CD4-positive, alpha-beta T cell (primary cell): ENCODE measurements around the gene UBE2D2. TPM values are rescaled to one million over a fixed set of nuclear protein-coding genes. Genes with fewer than 3 reads are reported as not detected.
"Not testable (repeated sequence)": the region's sequence is repeated elsewhere in the genome, so short reads cannot be mapped to it uniquely, and the experiment has no call there.

Experiments
- ATAC-seq: fragments of 200-7000 bp; cut with Tn5 transposase; one replicate; pipeline ENCODE4 v1.10.0; 2022; ENCODE audit warnings: mild to moderate bottlenecking; ENCODE audit not compliant: poor library complexity
- CTCF ChIA-PET: fragments of 350-600 bp; sonication (Branson Sonifier 250); formaldehyde crosslinking; loops from one replicate; lab custom pipeline; 2021; ENCODE audit warnings: antibody characterized with exemption, inconsistent platforms; lab: Charles Lee
- POLR2A ChIA-PET: fragments of 350-600 bp; sonication (Branson Sonifier 250); formaldehyde crosslinking; loops from one replicate; lab custom pipeline; 2021; ENCODE audit warnings: antibody characterized with exemption, inconsistent platforms; lab: Charles Lee
- DNase-seq, 14 experiments: peaks; one replicate each; pipeline ENCODE4 v3.0.0-alpha.2; 2013 to 2020; ENCODE audit warnings: mixed read lengths in 2 of 14
- H3K27ac ChIP-seq, 2 donors: one replicate each; pipeline versions ENCODE4 v1.5.1 to v1.7.0; 2013; ENCODE audit warnings: low read length in 2 of 2, low read depth in 1 of 2, mild to moderate bottlenecking in 1 of 2
- H3K27me3 ChIP-seq, 2 experiments: 1 replicate in 1 of 2; 2 replicates in 1 of 2; pipeline versions ENCODE4 v1.6.1 to v1.7.0; 2013; ENCODE audit warnings: low read length in 2 of 2, control low read depth in 1 of 2, mild to moderate bottlenecking in 1 of 2, moderate library complexity in 1 of 2; ENCODE audit not compliant: insufficient read depth in 2 of 2, control insufficient read depth in 1 of 2
- H3K36me3 ChIP-seq: one replicate; pipeline ENCODE4 v1.6.1; 2013; ENCODE audit warnings: low read length, control low read depth; ENCODE audit not compliant: insufficient read depth
- H3K4me1 ChIP-seq: one replicate; pipeline ENCODE4 v1.6.1; 2013; ENCODE audit warnings: low read length, control low read depth; ENCODE audit not compliant: insufficient read depth
- H3K4me3 ChIP-seq: one replicate; pipeline ENCODE4 v1.5.1; 2013; ENCODE audit warnings: mild to moderate bottlenecking, low read length, moderate library complexity
- H3K9me3 ChIP-seq, 2 experiments: 1 replicate in 1 of 2; 2 replicates in 1 of 2; pipeline versions ENCODE4 v1.6.1 to v1.7.0; 2013; ENCODE audit warnings: low read length in 2 of 2, mild to moderate bottlenecking in 2 of 2, control low read depth in 1 of 2, moderate library complexity in 1 of 2; ENCODE audit not compliant: control insufficient read depth in 1 of 2, insufficient read depth in 1 of 2
- H3K27ac Mint-ChIP-seq: one replicate; pipeline ENCODE4 v1.8.0; 2020; ENCODE audit warnings: mixed read lengths
- H3K27me3 Mint-ChIP-seq: one replicate; pipeline ENCODE4 v1.8.0; 2021; ENCODE audit warnings: mixed read lengths
- H3K36me3 Mint-ChIP-seq: one replicate; pipeline ENCODE4 v1.8.0; 2021; ENCODE audit warnings: low read depth, mixed read lengths
- H3K4me1 Mint-ChIP-seq: one replicate; pipeline ENCODE4 v1.8.0; 2021; ENCODE audit warnings: low read depth, mixed read lengths
- H3K4me3 Mint-ChIP-seq: one replicate; pipeline ENCODE4 v1.8.0; 2020; ENCODE audit warnings: mild to moderate bottlenecking, mixed read lengths
- H3K9me3 Mint-ChIP-seq: one replicate; pipeline ENCODE4 v1.8.0; 2020; ENCODE audit warnings: mixed read lengths
- intact Hi-C, 2 experiments: fragments of 100-400 bp; cut with DNase I in 1 of 2; cut with micrococcal nuclease in 1 of 2; formaldehyde crosslinking; loops; one replicate each; pipeline versions ENCODE4 v1.15.1 to v1.9.0; 2023 to 2025; cut with DNase I, micrococcal nuclease
- total RNA-seq, 174 experiments: library from RNA in 2 of 174; stranded (reverse) in 2 of 174; gene quantifications; one replicate each; pipeline ENCODE4 v1.2.3 and lab custom pipeline; 2021 to 2026
- TF ChIP-seq, protein P1 (sequence below): fragments of 200-600 bp; IDR thresholded peaks from one replicate; pipeline ENCODE4 v1.8.0; 2022; ENCODE audit warnings: antibody characterized with exemption, mild to moderate bottlenecking

UBE2D2 gene
- total RNA-seq, 2 experiments from 2014 or later = 164 to 174 TPM

DNA sequence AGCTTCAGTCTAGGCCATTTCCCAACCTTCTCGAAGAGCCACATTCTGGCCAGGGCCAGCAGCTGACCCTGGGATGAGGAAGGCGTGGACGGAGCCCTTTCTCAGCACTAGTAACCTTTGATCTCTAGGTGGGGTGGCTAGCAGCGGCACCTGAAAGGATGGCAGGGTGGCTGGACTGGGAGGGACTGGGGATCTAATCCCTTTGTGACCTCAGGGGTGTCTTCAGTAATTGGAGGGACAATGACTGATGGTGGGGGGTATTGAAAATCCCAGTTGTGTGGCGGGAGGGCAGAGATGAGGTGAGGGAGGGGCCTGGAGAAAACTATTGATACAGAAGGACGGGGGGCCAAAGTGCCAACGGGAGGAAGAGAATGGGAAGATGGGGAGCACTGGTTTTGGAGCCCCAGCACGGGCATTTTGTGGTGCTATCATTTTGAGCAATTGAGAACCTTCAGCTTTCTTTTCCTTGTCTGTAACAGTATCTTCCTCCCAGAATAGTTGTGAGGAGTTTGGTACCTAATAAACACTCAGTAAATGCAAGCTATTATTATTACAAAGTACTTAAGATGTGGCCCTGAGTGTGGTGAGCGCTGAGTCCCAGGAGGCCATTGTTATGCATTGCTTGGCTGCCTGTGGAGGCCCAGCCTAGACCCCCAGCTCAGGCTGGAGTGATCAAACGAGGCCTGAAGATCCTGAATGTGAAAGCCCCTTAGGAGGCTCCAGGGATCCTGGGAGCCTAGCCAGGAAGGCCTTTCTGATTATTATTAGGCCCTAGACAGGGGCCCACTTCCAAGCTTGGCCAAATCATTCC is 37.3 kb upstream of the UBE2D2 start:
- no peak overlapping the region for H3K27ac Mint-ChIP-seq
- peaks cover 2% of the 10 kb centered on the region for H3K4me1 Mint-ChIP-seq
- H3K4me3 Mint-ChIP-seq = no peak overlapping the region
- H3K9me3 Mint-ChIP-seq = no peaks in the 10 kb centered on the region
- no peaks in the 10 kb centered on the region for H3K4me1 ChIP-seq
- no peak overlapping the region for H3K27ac ChIP-seq
- no peaks in the 10 kb centered on the region for H3K27me3 ChIP-seq
- H3K9me3 ChIP-seq = no peaks in the 10 kb centered on the region
- no peaks in the 10 kb centered on the region for H3K27me3 Mint-ChIP-seq
- ATAC-seq = no peak
- no peaks in the 10 kb centered on the region for H3K36me3 ChIP-seq
- no peak for DNase-seq
- H3K36me3 Mint-ChIP-seq = no peaks in the 10 kb centered on the region
- ChIA-PET POLR2A (no interaction called here), CTCF (interaction anchor here (0.7 to 2.0 kb wide), 3 partner anchors 20 to 102 kb away, joined by 3 to 6 read pairs (median 3); no protein-coding TSS in a partner anchor)
- intact Hi-C loops = loop anchor here in 1 of 2 experiments (2.0 kb wide), 1 partner anchor 27 kb away; no protein-coding TSS in a partner anchor
- TF ChIP-seq, protein P1, sequence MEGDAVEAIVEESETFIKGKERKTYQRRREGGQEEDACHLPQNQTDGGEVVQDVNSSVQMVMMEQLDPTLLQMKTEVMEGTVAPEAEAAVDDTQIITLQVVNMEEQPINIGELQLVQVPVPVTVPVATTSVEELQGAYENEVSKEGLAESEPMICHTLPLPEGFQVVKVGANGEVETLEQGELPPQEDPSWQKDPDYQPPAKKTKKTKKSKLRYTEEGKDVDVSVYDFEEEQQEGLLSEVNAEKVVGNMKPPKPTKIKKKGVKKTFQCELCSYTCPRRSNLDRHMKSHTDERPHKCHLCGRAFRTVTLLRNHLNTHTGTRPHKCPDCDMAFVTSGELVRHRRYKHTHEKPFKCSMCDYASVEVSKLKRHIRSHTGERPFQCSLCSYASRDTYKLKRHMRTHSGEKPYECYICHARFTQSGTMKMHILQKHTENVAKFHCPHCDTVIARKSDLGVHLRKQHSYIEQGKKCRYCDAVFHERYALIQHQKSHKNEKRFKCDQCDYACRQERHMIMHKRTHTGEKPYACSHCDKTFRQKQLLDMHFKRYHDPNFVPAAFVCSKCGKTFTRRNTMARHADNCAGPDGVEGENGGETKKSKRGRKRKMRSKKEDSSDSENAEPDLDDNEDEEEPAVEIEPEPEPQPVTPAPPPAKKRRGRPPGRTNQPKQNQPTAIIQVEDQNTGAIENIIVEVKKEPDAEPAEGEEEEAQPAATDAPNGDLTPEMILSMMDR = no peak
- no peak overlapping the region for H3K4me3 ChIP-seq

DNA sequence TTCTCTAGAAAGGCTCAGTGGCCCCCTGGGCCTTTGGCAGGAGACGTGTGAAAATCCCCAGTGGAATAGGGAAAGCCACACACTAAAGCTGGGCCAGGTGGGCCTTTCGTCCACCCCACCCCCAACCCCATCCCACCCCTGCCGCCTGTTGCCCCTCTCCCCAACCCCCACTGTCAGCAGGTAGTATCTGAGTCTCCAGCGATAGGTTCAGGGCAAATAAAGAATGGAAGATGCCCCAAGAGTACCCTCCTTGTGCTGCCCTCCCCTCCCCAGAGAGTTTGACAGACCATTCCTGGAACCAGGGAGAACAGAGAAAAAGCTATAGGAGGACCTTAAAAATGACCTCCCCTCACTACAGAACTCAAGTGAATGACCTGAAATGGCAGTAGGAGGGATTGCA is 36.7 kb upstream of the UBE2D2 start:
- H3K27ac Mint-ChIP-seq = no peak overlapping the region
- ATAC-seq (no peak), DNase-seq (no peak)
- Histone ChIP-seq H3K27ac (no peak overlapping the region), H3K27me3 (no peaks in the 10 kb centered on the region), H3K4me1 (no peaks in the 10 kb centered on the region), H3K4me3 (no peak overlapping the region), H3K9me3 (no peaks in the 10 kb centered on the region), H3K36me3 (no peaks in the 10 kb centered on the region)
- POLR2A ChIA-PET = no interaction called here
- H3K27me3 Mint-ChIP-seq = no peaks in the 10 kb centered on the region
- no peaks in the 10 kb centered on the region for H3K9me3 Mint-ChIP-seq
- no peak overlapping the region for H3K4me3 Mint-ChIP-seq
- TF ChIP-seq, protein P1 = no peak
- no peaks in the 10 kb centered on the region for H3K4me1 Mint-ChIP-seq
- CTCF ChIA-PET = no interaction called here
- no peaks in the 10 kb centered on the region for H3K36me3 Mint-ChIP-seq
- intact Hi-C loops = no loop called here

DNA sequence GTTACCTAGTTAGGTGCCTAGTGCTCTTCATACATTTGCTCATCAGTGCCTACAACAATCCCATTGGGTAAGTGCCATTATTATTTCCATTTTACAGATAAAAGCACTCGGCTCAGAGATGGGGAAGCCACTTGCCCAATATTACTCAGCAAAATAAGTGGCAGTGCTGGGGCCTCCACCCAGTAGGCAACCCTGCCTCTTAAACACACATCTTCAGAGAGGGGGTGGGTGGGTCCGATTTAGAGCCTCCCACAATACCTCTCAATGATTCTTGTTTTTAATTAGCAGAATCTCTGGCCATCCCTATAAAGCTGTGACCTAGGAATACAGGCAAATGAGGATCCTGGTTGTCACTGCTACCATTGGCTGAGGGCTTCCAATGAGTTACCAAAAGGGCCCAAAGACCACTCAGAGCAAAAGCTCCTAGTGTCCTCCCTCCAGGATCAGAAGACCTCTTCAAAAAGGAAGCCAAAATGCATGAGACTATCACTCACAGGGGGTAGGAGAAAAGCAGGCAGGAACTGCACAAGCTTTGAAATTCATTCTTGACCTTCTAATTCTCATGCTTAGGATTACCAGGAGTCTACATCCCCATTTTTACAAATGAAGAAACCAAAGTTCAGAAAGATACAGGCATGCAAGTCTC is 36.1 kb upstream of the UBE2D2 start:
- H3K27me3 Mint-ChIP-seq = no peaks in the 10 kb centered on the region
- POLR2A ChIA-PET = no interaction called here
- H3K9me3 ChIP-seq = no peaks in the 10 kb centered on the region
- no peak overlapping the region for H3K4me3 Mint-ChIP-seq
- DNase-seq = no peak
- TF ChIP-seq, protein P1 = no peak
- H3K4me1 ChIP-seq = no peaks in the 10 kb centered on the region
- no peaks in the 10 kb centered on the region for H3K9me3 Mint-ChIP-seq
- no peaks in the 10 kb centered on the region for H3K4me1 Mint-ChIP-seq
- H3K27me3 ChIP-seq = no peaks in the 10 kb centered on the region
- no peak for ATAC-seq
- H3K4me3 ChIP-seq = no peak overlapping the region
- H3K27ac Mint-ChIP-seq = no peak overlapping the region
- intact Hi-C loops = no loop called here
- H3K27ac ChIP-seq = no peak overlapping the region
- H3K36me3 Mint-ChIP-seq = no peaks in the 10 kb centered on the region
- no peaks in the 10 kb centered on the region for H3K36me3 ChIP-seq
- CTCF ChIA-PET = no interaction called here

DNA sequence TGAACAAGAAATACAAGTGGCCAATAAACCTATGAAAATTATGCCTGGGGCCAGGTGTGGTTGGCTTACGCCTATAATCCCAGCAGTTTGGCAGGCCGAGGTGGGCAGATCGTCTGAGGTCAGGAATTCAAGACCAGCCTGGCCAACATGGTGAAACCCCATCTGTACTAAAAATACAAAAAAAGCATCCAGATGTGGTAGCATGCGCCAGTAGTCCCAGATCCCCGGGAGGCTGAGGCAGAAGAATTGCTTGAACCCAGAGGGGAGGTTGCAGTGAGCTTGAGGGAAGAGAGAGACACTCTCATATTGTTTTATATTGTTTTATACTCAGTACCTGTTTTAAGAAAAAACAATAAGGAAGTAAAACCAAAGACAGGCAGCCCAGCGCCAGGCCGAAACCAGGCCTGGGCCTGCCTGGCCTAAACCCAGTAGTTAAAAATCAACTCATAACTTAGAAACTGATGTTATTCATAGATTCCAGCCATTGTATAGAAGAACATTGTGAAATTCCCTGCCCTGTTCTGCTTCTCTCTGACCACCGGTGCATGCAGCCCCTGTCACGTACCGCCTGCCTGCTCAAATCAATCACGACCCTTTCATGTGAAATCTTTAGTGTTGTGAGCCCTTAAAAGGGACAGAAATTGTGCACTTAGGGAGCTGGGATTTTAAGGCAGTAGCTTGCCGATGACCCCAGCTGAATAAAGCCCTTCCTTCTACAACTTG is 35.4 kb upstream of the UBE2D2 start:
- H3K9me3 ChIP-seq, H3K4me3 ChIP-seq, H3K4me1 Mint-ChIP-seq, H3K36me3 Mint-ChIP-seq, DNase-seq, H3K27ac ChIP-seq, H3K4me3 Mint-ChIP-seq, CTCF ChIA-PET, H3K36me3 ChIP-seq, H3K9me3 Mint-ChIP-seq, H3K27me3 Mint-ChIP-seq, POLR2A ChIA-PET, ATAC-seq, H3K27ac Mint-ChIP-seq, H3K4me1 ChIP-seq, intact Hi-C loops, H3K27me3 ChIP-seq: not testable (repeated sequence)
